Transverse colon (tissue), 4 donors: ENCODE data around the gene SLC30A1. TPM values are rescaled to one million over a fixed set of nuclear protein-coding genes. Genes with fewer than 3 reads are reported as not detected.

Source experiments
- DNase-seq: peaks from one replicate; pipeline ENCODE4 v3.0.0-alpha.2; 2019
- H3K27ac ChIP-seq, 4 donors: fragments of 200-600 bp; sonication (generic); 2 replicates each; pipeline ENCODE4 v1.5.1; 2016 to 2018; ENCODE audit warnings: inconsistent platforms in 4 of 4
- H3K27me3 ChIP-seq: fragments of 200-600 bp; sonication (generic); 2 replicates; pipeline ENCODE4 v1.5.1; 2017; ENCODE audit warnings: inconsistent platforms
- H3K36me3 ChIP-seq, 4 donors: fragments of 200-600 bp; sonication (generic); 2 replicates each; pipeline ENCODE4 v1.5.1; 2017 to 2019; ENCODE audit warnings: inconsistent platforms in 4 of 4
- H3K4me1 ChIP-seq, 4 donors: fragments of 200-600 bp; sonication (generic); 2 replicates each; pipeline ENCODE4 v1.5.1; 2017 to 2020; ENCODE audit warnings: inconsistent platforms in 4 of 4
- H3K4me3 ChIP-seq, 4 donors: fragments of 200-600 bp; sonication (generic); 1 replicate in 1 of 4; 2 replicates in 3 of 4; pipeline versions ENCODE4 v1.5.1 to v1.6.1; 2017 to 2019; ENCODE audit warnings: inconsistent platforms in 4 of 4
- H3K9me3 ChIP-seq, 2 donors: fragments of 200-600 bp; sonication (generic); 2 replicates each; pipeline ENCODE4 v1.5.1; 2017 to 2019; ENCODE audit warnings: inconsistent platforms in 2 of 2
- CTCF ChIP-seq, 5 experiments: fragments of 200-600 bp in 3 of 5; fragments of 450-650 bp in 2 of 5; sonication (generic) in 3 of 5; IDR thresholded peaks; 1 replicate in 2 of 5; 2 replicates in 3 of 5; pipeline ENCODE4 v1.5.1; 2016 to 2017; ENCODE audit warnings: antibody characterized with exemption in 5 of 5, inconsistent platforms in 3 of 5, mild to moderate bottlenecking in 2 of 5, moderate library complexity in 1 of 5
- EP300 ChIP-seq: sonication (generic); formaldehyde crosslinking; IDR thresholded peaks from one replicate; pipeline ENCODE4 v1.6.1; 2017; ENCODE audit warnings: antibody characterized with exemption, low read depth
- POLR2A ChIP-seq: fragments of 450-650 bp; IDR thresholded peaks from one replicate; pipeline ENCODE4 v1.6.1; 2016; ENCODE audit warnings: antibody characterized with exemption, mild to moderate bottlenecking, moderate library complexity
- POLR2AphosphoS5 ChIP-seq, 3 donors: sonication (generic); formaldehyde crosslinking; IDR thresholded peaks; one replicate each; pipeline ENCODE4 v1.6.1; 2016; ENCODE audit warnings: antibody characterized with exemption in 3 of 3
- WGBS, 2 donors: methylation state at CpG; one replicate each; pipeline ENCODE4 v1.1.5; 2018; ENCODE audit warnings: low coverage in 1 of 2; 5-methylcytosine and 5-hydroxymethylcytosine counted together
- in situ Hi-C, 4 donors: fragments of 200-750 bp; cut with MboI; loops; one replicate each; pipeline versions ENCODE4 v1.15.0 to v1.15.1; 2017; ENCODE audit warnings: low sequenced_read_pairs in 3 of 4, low pct_ligation_motif_present in 1 of 4, low pct_unique_long_range_greater_than_20kb in 1 of 4
- intact Hi-C: fragments of 100-400 bp; cut with DNase I; formaldehyde crosslinking; loops from one replicate; pipeline ENCODE4 v1.15.1; 2023; ENCODE audit warnings: low total_unique reads
- total RNA-seq, 4 donors: library from RNA; depleted of rRNA; stranded (reverse); fragments of >200 nt; gene quantifications; one replicate each; pipeline ENCODE4 v1.1.0, GENCODE V29; 2016

Gene SLC30A1
- total RNA-seq, 4 donors from 2014 or later: 14.5 to 42.3 (median 26.0) TPM

DNA sequence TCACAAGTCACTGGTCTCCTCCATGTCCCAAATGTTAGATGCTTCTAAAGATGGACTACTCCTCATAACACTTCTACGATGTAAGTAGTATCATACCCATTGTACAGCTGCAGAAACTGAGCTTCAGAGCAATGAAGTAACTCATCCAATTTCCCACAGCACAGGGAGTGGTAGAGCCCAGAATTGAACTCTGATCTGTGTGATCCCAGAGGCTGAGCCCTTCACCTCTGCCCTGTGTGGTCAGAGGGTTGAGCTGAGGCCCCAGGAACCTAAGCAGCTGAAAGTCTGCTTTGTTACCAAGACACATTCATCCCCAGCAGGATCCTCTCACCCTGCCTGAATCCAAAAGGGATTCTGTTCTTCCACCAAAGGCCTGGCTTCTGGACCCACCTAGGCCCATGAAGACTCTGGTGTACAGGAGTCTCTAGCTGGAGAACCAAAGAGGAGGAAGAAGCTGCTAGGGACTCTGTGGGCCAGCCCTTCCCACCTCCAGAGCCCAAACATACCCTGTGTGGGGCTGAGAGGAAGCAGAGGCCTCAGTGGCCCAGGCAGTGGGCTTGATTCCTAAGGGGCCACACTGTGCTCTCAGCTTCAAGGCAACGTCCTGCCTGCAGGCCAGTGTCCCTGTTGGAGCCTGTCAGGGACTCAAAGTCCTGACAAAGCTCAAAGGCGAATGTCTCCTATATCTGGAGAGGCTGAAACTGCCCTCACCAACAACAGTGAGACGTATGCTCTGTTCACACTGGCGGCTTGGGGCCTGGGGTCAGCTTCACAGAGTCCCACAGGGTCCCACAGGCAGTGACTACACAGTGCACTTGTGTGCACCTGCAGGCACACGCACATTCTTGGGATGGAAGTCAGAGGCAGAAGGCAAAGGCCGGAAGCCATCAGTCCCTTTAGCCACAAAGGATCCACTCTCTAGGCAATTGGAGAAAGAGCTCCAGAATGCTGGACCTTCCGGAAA, 40.4 kb upstream of the SLC30A1 start:
- in situ Hi-C loops: no loop called here
- TF ChIP-seq POLR2AphosphoS5 (IDR thresholded peaks at IDR 0.05): no peak
- TF ChIP-seq EP300: no peak
- no peak for TF ChIP-seq POLR2A
- TF ChIP-seq CTCF (IDR thresholded peaks at IDR 0.05): no peak
- H3K27ac ChIP-seq: no peak overlapping the region
- H3K4me3 ChIP-seq: no peak overlapping the region
- no peaks in the 10 kb centered on the region for H3K9me3 ChIP-seq
- WGBS, 2 donors: 98% methylated on average over 4 of the region's 8 CpGs; no CpG with 5 or more reads in 1 of the 2 donors
- DNase-seq: no peak
- H3K4me1 ChIP-seq: no peaks in the 10 kb centered on the region
- H3K36me3 ChIP-seq: no peaks in the 10 kb centered on the region
- intact Hi-C loops: no loop called here
- no peaks in the 10 kb centered on the region for H3K27me3 ChIP-seq

DNA sequence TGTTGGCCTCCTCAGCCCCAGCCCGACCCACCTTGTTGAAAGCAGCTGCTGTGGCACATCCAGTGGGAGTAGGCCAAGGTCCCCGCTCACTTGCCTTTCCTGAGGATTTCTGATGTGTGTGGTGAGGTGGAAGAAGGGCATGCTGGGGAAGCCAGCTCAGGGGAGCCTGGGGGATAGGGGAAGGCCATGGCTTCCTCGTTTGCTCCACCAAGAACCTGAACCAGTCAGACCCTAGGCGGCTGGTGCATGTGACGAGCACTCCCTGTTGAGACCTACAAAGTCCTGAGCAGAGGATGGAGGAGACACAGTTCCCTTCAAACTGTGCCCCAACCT, 38.0 kb upstream of the SLC30A1 start:
- H3K9me3 ChIP-seq: no peaks in the 10 kb centered on the region
- H3K4me1 ChIP-seq: peaks cover 0 to 15% (median 7%) of the 10 kb centered on the region in 4 donors
- H3K4me3 ChIP-seq: no peak overlapping the region
- DNase-seq: no peak
- intact Hi-C loops: no loop called here
- WGBS, 2 donors: 86 to 100% methylated on average over 2 to 5 of the region's 5 CpGs
- H3K36me3 ChIP-seq: no peaks in the 10 kb centered on the region
- no peak overlapping the region for H3K27ac ChIP-seq
- no peaks in the 10 kb centered on the region for H3K27me3 ChIP-seq
- TF ChIP-seq POLR2A (no peak), POLR2AphosphoS5 (IDR thresholded peaks at IDR 0.05) (no peak), CTCF (IDR thresholded peaks at IDR 0.05) (no peak), EP300 (no peak)
- in situ Hi-C loops: no loop called here

DNA sequence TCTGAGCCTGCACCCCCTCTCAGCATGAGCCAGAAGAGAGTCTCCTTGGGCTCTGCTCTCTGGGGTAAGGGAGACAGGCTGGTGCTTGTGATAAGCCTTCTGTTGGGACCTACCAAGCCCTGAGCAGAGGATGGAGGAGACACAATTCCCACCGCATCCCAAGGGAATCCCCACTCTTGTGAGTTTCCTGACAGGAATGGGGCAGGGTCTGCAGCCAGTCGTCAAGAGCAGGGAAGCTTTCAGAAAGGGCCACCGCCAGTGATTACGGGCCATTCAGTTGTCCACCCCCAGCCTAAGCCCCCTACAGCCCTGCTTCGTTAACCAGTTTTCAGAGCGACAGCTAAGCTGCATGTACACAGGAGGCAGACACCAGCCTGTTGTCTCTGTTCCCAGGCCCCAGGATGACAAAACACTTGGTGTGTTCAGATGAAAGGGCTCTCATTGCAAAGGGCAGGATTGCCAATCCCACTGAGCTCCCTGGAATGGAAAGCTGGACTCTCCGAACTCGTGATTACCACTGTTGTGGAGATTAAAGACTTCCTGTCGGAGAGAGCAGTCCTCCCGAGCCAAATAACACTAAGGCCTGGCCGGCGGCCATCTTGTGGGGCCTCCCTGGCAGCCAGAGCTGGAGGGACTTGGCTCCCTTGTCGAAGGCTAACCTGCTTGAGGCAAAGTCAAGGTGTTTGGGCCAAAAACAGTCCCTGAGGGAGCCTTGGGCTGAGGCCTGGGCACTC, 37.4 kb upstream of the SLC30A1 start:
- intact Hi-C loops (no loop called here), in situ Hi-C loops (no loop called here)
- TF ChIP-seq EP300 (no peak), CTCF (IDR thresholded peaks at IDR 0.05) (no peak), POLR2A (no peak), POLR2AphosphoS5 (IDR thresholded peaks at IDR 0.05) (no peak)
- no peak for DNase-seq
- Histone ChIP-seq H3K4me3 (no peak overlapping the region), H3K9me3 (no peaks in the 10 kb centered on the region), H3K27me3 (no peaks in the 10 kb centered on the region), H3K36me3 (no peaks in the 10 kb centered on the region), H3K4me1 (peaks cover 0 to 15% (median 7%) of the 10 kb centered on the region in 4 donors), H3K27ac (peak overlapping the region in 1 of 4 donors; percentile 17)
- 85% methylated on average over 13 of the region's 13 CpGs; no CpG with 5 or more reads in 1 of the 2 donors for WGBS, 2 donors

DNA sequence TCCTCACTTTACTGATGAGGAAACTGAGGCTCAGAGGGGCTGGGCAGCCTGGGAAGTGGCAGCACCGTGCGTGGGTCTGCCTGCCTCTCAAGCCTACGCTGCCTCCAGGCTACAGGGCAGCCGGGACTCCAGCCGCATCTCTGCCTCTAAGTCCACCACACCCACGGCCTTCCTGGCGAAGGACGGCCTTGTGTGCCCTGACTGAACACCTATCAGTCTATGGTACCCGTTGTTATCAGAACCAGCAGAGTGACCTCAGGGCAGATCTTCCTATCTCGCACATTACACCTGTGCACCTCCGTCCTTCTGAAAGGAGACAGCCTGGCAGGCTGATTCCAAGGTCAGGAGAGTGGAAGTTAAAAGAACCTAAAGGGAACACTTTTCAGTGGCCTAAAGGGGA, 35.7 kb upstream of the SLC30A1 start:
- 68 to 83% methylated on average over 8 to 10 of the region's 11 CpGs for WGBS, 2 donors
- Histone ChIP-seq H3K4me3 (no peak overlapping the region), H3K27ac (no peak overlapping the region), H3K4me1 (peaks cover 0 to 15% (median 7%) of the 10 kb centered on the region in 4 donors), H3K9me3 (no peaks in the 10 kb centered on the region), H3K36me3 (no peaks in the 10 kb centered on the region), H3K27me3 (no peaks in the 10 kb centered on the region)
- in situ Hi-C loops: no loop called here
- TF ChIP-seq POLR2AphosphoS5 (IDR thresholded peaks at IDR 0.05): no peak
- no peak for TF ChIP-seq CTCF (IDR thresholded peaks at IDR 0.05)
- TF ChIP-seq POLR2A: no peak
- no peak for TF ChIP-seq EP300
- intact Hi-C loops: no loop called here
- no peak for DNase-seq
